ENCODE measurements around the gene PECR.
"Not testable (repeated sequence)": the region's sequence is repeated elsewhere in the genome, so short reads cannot be mapped to it uniquely, and the experiment has no call there.

DNA sequence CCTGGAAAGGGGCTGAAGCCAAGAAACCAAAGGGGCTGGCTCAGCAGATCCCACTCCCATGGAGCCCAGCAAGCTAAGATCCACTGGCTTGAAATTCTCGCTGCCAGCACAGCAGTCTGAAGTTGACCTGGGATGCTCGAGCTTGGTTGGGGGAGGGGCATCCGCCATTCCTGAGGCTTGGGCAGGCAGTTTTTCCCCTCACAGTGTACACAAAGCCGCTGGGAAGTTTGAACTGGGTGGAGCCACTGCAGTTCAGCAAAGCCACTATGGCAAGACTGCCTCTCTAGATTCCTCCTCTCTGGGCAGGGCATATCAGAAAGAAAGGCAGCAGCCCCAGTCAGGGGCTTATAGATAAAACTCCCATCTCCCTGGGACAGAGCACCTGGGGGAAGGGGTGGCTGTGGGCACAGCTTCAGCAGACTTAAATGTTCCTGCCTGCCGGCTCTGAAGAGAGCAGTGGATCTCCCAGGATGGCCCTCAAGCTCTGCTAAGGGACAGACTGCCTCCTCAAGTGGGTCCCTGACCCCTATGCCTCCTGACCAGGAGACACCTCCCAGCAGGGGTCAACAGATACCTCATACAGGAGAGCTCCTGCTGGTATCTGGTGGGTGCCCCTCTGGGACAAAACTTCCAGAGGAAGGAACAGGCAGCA, 92.9 kb downstream of the PECR start:
- TF ChIP-seq, protein P1, sequence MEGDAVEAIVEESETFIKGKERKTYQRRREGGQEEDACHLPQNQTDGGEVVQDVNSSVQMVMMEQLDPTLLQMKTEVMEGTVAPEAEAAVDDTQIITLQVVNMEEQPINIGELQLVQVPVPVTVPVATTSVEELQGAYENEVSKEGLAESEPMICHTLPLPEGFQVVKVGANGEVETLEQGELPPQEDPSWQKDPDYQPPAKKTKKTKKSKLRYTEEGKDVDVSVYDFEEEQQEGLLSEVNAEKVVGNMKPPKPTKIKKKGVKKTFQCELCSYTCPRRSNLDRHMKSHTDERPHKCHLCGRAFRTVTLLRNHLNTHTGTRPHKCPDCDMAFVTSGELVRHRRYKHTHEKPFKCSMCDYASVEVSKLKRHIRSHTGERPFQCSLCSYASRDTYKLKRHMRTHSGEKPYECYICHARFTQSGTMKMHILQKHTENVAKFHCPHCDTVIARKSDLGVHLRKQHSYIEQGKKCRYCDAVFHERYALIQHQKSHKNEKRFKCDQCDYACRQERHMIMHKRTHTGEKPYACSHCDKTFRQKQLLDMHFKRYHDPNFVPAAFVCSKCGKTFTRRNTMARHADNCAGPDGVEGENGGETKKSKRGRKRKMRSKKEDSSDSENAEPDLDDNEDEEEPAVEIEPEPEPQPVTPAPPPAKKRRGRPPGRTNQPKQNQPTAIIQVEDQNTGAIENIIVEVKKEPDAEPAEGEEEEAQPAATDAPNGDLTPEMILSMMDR (IDR thresholded peaks at IDR 0.05): not testable (repeated sequence)
- not testable (repeated sequence) for TF ChIP-seq EP300, POLR2A (IDR thresholded peaks at IDR 0.05)
